ENCODE measurements around the gene LIMA1. TPM values are rescaled to one million over a fixed set of nuclear protein-coding genes. Genes with fewer than 3 reads are reported as not detected.

The LIMA1 gene
- total and polyA plus RNA-seq, 9 of the 15 experiments (the other 6 are each of a cell fraction or from before 2014, with no cell fraction given): 20.2 to 37.8 (median 27.3) TPM

DNA sequence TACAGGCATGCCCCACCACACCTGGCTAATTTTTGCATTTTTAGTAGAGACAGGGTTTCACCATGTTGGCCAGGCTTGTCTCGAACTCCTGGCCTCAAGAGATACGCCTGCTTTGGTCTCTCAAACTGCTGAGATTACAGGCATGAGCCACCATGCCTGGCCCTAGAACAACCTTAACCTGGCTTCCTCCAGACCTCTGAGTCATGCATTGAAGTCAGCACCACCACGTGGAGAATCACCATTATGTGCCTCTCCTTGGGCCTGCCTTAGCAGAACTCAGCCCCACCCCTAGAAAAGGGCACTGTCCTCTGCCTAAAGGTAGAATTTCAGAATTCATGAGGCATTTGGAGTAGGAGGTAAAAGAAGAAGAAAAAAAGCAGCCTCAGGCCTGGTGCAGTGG, 49.0 kb downstream of the LIMA1 start:
- H3K9me1 ChIP-seq (ENCODE audit: control insufficient read depth, insufficient read depth, low read length): no peaks in the 10 kb centered on the region
- no peak overlapping the region for H3K4me2 ChIP-seq (ENCODE audit: insufficient read depth, low read length)
- H3K4me1 ChIP-seq (replicated peaks in 1 of 2; ENCODE audit: control insufficient read depth in 2 of 2, insufficient read depth in 2 of 2, low read length in 2 of 2): peaks cover 8 to 10% of the 10 kb centered on the region in 2 experiments; a peak in 4 of 5 replicates
- peak overlapping the region; percentile 28; the same call in 1 of the 3 replicates for H3K27ac ChIP-seq (ENCODE audit: extremely low read depth, low read depth, low read length)
- 0 out of 2 replicates have a peak overlapping the region, but pooled peaks have one; percentile 8 for H2AFZ ChIP-seq (ENCODE audit: low read depth, low read length)
- intact Hi-C loops (cut with micrococcal nuclease) (no loop called here), in situ Hi-C loops (cut with MboI) (no loop called here)
- 23% methylated on average over 3 of the region's 3 CpGs for WGBS (ENCODE audit: insufficient coverage, low coverage, missing lambda C conversion rate)
- no TSS peak for BruUV-seq (replicated peaks)
- ATAC-seq (peak; percentile 96), FAIRE-seq (peak; percentile 71), DNase-seq (ENCODE audit: extremely low read depth in 1 of 4, low spot score in 3 of 4) (peak in 3 of 4 experiments; percentile 45 to 78 (median 66))
- H4K20me1 ChIP-seq (replicated peaks; ENCODE audit: control insufficient read depth, insufficient read depth, low read length): no peaks in the 10 kb centered on the region
- POLR2A ChIA-PET: interaction anchor here (0.6 to 1.1 kb wide), 3 partner anchors 13 to 408 kb away, joined by 3 to 4 read pairs (median 3); no protein-coding TSS in a partner anchor
- CTCF ChIA-PET (ENCODE audit: low intra/inter-chr PET ratio): no interaction called here
- H3K79me2 ChIP-seq (ENCODE audit: control insufficient read depth, insufficient read depth, low read length): no peaks in the 10 kb centered on the region
- H3K36me3 ChIP-seq (ENCODE audit: control insufficient read depth, insufficient read depth, low read length): no peaks in the 10 kb centered on the region
- no peaks in the 10 kb centered on the region for H3K9me3 ChIP-seq (replicated peaks; ENCODE audit: control insufficient read depth, insufficient read depth, low read depth, low read length)
- H3K4me3 ChIP-seq: no peak overlapping the region
- H3K27me3 ChIP-seq (ENCODE audit: control insufficient read depth in 2 of 2, insufficient read depth in 2 of 2, low read length in 2 of 2): no peaks in the 10 kb centered on the region
- H3K9ac ChIP-seq (ENCODE audit: insufficient read depth in 1 of 2, low read depth in 2 of 2, low read length in 2 of 2): peak overlapping the region in 1 of 2 experiments; percentile 67; a peak in 2 of 4 replicates
- TF ChIP-seq MAFF (IDR thresholded peaks at IDR 0.05; ENCODE audit: low read length) (peak; percentile 4; the same call in 1 of the 2 replicates), FOSL1 (tag; conservative IDR thresholded peaks at IDR 0.05) (peak; percentile 71), YY1 (IDR thresholded peaks at IDR 0.05; ENCODE audit: borderline replicate concordance in 1 of 3, control insufficient read depth in 1 of 3, extremely low read depth in 1 of 3, insufficient read depth in 3 of 3, insufficient read length in 1 of 3, insufficient replicate concordance in 2 of 3, low read depth in 1 of 3, low read length in 2 of 3) (peak in 1 of 3 experiments; percentile 56), EHMT2 (IDR thresholded peaks at IDR 0.05) (peak; percentile 38; the same call in 1 of the 2 replicates), RAD21 (CRISPR knock-in tag; conservative IDR thresholded peaks at IDR 0.05 in 1 of 2, IDR thresholded peaks at IDR 0.05 in 1 of 2) (peak in 1 of 2 experiments; percentile 38; a peak in 1 of 4 replicates), HDAC2 (IDR thresholded peaks at IDR 0.05) (no peak), TBP (optimal IDR thresholded peaks at IDR 0.05; ENCODE audit: low read depth, low read length) (peak; percentile 48), KDM1A (IDR thresholded peaks at IDR 0.05) (peak; percentile 44 to 67; a peak in 2 of 4 replicates), C11orf30 (IDR thresholded peaks at IDR 0.05; ENCODE audit: low read depth) (0 out of 2 replicates have a peak, but pooled peaks have one; percentile 6)
- TF ChIP-seq, protein P1, sequence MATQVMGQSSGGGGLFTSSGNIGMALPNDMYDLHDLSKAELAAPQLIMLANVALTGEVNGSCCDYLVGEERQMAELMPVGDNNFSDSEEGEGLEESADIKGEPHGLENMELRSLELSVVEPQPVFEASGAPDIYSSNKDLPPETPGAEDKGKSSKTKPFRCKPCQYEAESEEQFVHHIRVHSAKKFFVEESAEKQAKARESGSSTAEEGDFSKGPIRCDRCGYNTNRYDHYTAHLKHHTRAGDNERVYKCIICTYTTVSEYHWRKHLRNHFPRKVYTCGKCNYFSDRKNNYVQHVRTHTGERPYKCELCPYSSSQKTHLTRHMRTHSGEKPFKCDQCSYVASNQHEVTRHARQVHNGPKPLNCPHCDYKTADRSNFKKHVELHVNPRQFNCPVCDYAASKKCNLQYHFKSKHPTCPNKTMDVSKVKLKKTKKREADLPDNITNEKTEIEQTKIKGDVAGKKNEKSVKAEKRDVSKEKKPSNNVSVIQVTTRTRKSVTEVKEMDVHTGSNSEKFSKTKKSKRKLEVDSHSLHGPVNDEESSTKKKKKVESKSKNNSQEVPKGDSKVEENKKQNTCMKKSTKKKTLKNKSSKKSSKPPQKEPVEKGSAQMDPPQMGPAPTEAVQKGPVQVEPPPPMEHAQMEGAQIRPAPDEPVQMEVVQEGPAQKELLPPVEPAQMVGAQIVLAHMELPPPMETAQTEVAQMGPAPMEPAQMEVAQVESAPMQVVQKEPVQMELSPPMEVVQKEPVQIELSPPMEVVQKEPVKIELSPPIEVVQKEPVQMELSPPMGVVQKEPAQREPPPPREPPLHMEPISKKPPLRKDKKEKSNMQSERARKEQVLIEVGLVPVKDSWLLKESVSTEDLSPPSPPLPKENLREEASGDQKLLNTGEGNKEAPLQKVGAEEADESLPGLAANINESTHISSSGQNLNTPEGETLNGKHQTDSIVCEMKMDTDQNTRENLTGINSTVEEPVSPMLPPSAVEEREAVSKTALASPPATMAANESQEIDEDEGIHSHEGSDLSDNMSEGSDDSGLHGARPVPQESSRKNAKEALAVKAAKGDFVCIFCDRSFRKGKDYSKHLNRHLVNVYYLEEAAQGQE (IDR thresholded peaks at IDR 0.05; ENCODE audit: borderline replicate concordance): peak; percentile 24; the same call in 1 of the 2 replicates
- TF ChIP-seq, protein P1 (CRISPR knock-in tag; IDR thresholded peaks at IDR 0.05; ENCODE audit: low read depth): no peak
- TF ChIP-seq, protein P2, sequence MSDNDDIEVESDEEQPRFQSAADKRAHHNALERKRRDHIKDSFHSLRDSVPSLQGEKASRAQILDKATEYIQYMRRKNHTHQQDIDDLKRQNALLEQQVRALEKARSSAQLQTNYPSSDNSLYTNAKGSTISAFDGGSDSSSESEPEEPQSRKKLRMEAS (CRISPR knock-in tag; IDR thresholded peaks at IDR 0.05): peak; percentile 81
- TF ChIP-seq, protein P3, sequence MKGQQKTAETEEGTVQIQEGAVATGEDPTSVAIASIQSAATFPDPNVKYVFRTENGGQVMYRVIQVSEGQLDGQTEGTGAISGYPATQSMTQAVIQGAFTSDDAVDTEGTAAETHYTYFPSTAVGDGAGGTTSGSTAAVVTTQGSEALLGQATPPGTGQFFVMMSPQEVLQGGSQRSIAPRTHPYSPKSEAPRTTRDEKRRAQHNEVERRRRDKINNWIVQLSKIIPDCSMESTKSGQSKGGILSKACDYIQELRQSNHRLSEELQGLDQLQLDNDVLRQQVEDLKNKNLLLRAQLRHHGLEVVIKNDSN (CRISPR knock-in tag; IDR thresholded peaks at IDR 0.05): peak; percentile 74
